ENCODE measurements around the gene LMX1A. TPM values are rescaled to one million over a fixed set of nuclear protein-coding genes. Genes with fewer than 3 reads are reported as not detected.

Gene LMX1A
- total and polyA plus RNA-seq, 9 of the 15 experiments (the other 6 are each of a cell fraction or from before 2014, with no cell fraction given): not detected

DNA sequence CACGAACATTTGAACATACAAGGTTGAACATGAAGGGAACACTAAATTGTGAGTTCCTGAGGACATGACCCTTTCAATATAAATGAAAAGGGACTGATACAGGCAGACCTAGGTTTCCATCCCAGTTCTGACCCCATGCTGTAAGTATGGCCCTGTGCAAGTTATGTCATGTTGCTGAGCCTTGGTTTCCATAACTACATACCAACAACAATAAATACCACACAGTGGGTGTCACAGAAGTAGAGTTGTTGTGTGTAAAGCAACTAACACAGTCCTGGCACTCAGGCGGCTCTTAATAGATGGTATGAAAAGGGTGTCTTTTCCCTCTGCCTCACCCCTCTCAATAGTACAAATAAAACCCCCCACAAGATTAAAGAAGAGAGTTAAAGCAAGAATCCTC, 140.8 kb downstream of the LMX1A start:
- Histone ChIP-seq H3K9me1 (ENCODE audit: control insufficient read depth, insufficient read depth, low read length) (no peaks in the 10 kb centered on the region), H3K36me3 (ENCODE audit: control insufficient read depth, insufficient read depth, low read length) (no peaks in the 10 kb centered on the region), H2AFZ (ENCODE audit: low read depth, low read length) (no peak overlapping the region), H3K79me2 (ENCODE audit: control insufficient read depth, insufficient read depth, low read length) (no peaks in the 10 kb centered on the region), H3K27me3 (ENCODE audit: control insufficient read depth in 2 of 2, insufficient read depth in 2 of 2, low read length in 2 of 2) (no peaks in the 10 kb centered on the region), H3K9me3 (replicated peaks; ENCODE audit: control insufficient read depth, insufficient read depth, low read depth, low read length) (no peaks in the 10 kb centered on the region), H3K9ac (ENCODE audit: insufficient read depth in 1 of 2, low read depth in 2 of 2, low read length in 2 of 2) (no peak overlapping the region), H4K20me1 (replicated peaks; ENCODE audit: control insufficient read depth, insufficient read depth, low read length) (no peaks in the 10 kb centered on the region), H3K4me3 (no peak overlapping the region), H3K4me2 (ENCODE audit: insufficient read depth, low read length) (no peak overlapping the region), H3K27ac (ENCODE audit: extremely low read depth, low read depth, low read length) (no peak overlapping the region), H3K4me1 (replicated peaks in 1 of 2; ENCODE audit: control insufficient read depth in 2 of 2, insufficient read depth in 2 of 2, low read length in 2 of 2) (no peaks in the 10 kb centered on the region)
- no TSS peak for BruUV-seq (replicated peaks)
- TF ChIP-seq TBL1XR1 (IDR thresholded peaks at IDR 0.05; ENCODE audit: low read length in 2 of 2) (no peak), GABPA (tag; conservative IDR thresholded peaks at IDR 0.05; ENCODE audit: low read depth) (no peak), JUND (IDR thresholded peaks at IDR 0.05; ENCODE audit: borderline replicate concordance, low read depth, low read length) (no peak), JUND (tag; IDR thresholded peaks at IDR 0.05; ENCODE audit: borderline replicate concordance, low read depth, low read length) (no peak)
- TF ChIP-seq, protein P1, sequence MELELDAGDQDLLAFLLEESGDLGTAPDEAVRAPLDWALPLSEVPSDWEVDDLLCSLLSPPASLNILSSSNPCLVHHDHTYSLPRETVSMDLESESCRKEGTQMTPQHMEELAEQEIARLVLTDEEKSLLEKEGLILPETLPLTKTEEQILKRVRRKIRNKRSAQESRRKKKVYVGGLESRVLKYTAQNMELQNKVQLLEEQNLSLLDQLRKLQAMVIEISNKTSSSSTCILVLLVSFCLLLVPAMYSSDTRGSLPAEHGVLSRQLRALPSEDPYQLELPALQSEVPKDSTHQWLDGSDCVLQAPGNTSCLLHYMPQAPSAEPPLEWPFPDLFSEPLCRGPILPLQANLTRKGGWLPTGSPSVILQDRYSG (tag; conservative IDR thresholded peaks at IDR 0.05; ENCODE audit: low read depth): no peak
- TF ChIP-seq, protein P2, sequence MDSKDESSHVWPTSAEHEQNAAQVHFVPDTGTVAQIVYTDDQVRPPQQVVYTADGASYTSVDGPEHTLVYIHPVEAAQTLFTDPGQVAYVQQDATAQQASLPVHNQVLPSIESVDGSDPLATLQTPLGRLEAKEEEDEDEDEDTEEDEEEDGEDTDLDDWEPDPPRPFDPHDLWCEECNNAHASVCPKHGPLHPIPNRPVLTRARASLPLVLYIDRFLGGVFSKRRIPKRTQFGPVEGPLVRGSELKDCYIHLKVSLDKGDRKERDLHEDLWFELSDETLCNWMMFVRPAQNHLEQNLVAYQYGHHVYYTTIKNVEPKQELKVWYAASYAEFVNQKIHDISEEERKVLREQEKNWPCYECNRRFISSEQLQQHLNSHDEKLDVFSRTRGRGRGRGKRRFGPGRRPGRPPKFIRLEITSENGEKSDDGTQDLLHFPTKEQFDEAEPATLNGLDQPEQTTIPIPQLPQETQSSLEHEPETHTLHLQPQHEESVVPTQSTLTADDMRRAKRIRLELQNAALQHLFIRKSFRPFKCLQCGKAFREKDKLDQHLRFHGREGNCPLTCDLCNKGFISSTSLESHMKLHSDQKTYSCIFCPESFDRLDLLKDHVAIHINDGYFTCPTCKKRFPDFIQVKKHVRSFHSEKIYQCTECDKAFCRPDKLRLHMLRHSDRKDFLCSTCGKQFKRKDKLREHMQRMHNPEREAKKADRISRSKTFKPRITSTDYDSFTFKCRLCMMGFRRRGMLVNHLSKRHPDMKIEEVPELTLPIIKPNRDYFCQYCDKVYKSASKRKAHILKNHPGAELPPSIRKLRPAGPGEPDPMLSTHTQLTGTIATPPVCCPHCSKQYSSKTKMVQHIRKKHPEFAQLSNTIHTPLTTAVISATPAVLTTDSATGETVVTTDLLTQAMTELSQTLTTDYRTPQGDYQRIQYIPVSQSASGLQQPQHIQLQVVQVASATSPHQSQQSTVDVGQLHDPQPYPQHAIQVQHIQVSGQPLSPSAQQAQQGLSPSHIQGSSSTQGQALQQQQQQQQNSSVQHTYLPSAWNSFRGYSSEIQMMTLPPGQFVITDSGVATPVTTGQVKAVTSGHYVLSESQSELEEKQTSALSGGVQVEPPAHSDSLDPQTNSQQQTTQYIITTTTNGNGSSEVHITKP (IDR thresholded peaks at IDR 0.05; ENCODE audit: partially characterized antibody): no peak
- TF ChIP-seq, protein P3, sequence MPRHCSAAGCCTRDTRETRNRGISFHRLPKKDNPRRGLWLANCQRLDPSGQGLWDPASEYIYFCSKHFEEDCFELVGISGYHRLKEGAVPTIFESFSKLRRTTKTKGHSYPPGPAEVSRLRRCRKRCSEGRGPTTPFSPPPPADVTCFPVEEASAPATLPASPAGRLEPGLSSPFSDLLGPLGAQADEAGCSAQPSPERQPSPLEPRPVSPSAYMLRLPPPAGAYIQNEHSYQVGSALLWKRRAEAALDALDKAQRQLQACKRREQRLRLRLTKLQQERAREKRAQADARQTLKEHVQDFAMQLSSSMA (CRISPR knock-in tag; IDR thresholded peaks at IDR 0.05): no peak
- in situ Hi-C loops (cut with MboI) (no loop called here), intact Hi-C loops (cut with micrococcal nuclease) (no loop called here)
- FAIRE-seq: no peak
- no peak for ATAC-seq
- DNase-seq (ENCODE audit: extremely low read depth in 1 of 4, low spot score in 3 of 4): no peak
- ChIA-PET POLR2A (no interaction called here), CTCF (ENCODE audit: low intra/inter-chr PET ratio) (no interaction called here)
- 0% methylated on average over 2 of the region's 2 CpGs for WGBS (ENCODE audit: insufficient coverage, low coverage, missing lambda C conversion rate)
